Measurements from ENCODE around the gene AFAP1. TPM values are rescaled to one million over a fixed set of nuclear protein-coding genes. Genes with fewer than 3 reads are reported as not detected.

AFAP1 gene
- polyA plus RNA-seq, 1 donor (not counting 4 experiments of a cell fraction or from before 2014, with no cell fraction given) = 7.6 TPM

GRCh38 chr4:7777017-7777710 lies 162.5 kb downstream of the AFAP1 start:
- no peaks in the 10 kb centered on the region for H4K20me1 ChIP-seq (ENCODE audit: control insufficient read depth, extremely low read depth, insufficient read depth, low read length)
- no peak for DNase-seq (ENCODE audit: low read depth, low spot score)
- dilution Hi-C loops (cut with MboI; ENCODE audit: extremely low pct_ligation_motif_present, low sequenced_read_pairs) = no loop called here

GRCh38 chr4:7775396-7775795 lies 164.3 kb downstream of the AFAP1 start:
- Histone ChIP-seq H2AFZ (ENCODE audit: control insufficient read depth, low read length) (no peak overlapping the region), H3K27me3 (ENCODE audit: control insufficient read depth, extremely low read depth, insufficient read depth, low read length) (no peaks in the 10 kb centered on the region), H3K9me1 (ENCODE audit: control insufficient read depth, extremely low read depth, insufficient read depth, low read length) (no peaks in the 10 kb centered on the region), H3K4me1 (ENCODE audit: control insufficient read depth, extremely low read depth, insufficient read depth, low read length) (no peaks in the 10 kb centered on the region), H3K4me2 (ENCODE audit: control insufficient read depth, extremely low read depth, insufficient read depth, low read depth, low read length) (no peak overlapping the region), H3K79me2 (ENCODE audit: control insufficient read depth, insufficient read depth, low read length) (no peaks in the 10 kb centered on the region), H3K9ac (ENCODE audit: control insufficient read depth, extremely low read depth, insufficient read depth, low read length) (no peak overlapping the region), H3K27ac (ENCODE audit: control insufficient read depth, insufficient read depth, low read length) (no peak overlapping the region), H3K36me3 (ENCODE audit: control insufficient read depth in 2 of 2, extremely low read depth in 1 of 2, insufficient read depth in 2 of 2, low read length in 2 of 2) (peaks cover 15 to 35% of the 10 kb centered on the region in 2 experiments), H4K20me1 (ENCODE audit: control insufficient read depth, extremely low read depth, insufficient read depth, low read length) (no peaks in the 10 kb centered on the region), H3K4me3 (ENCODE audit: control insufficient read depth in 2 of 3, extremely low read depth in 1 of 3, insufficient read depth in 2 of 3, low read depth in 1 of 3, low read length in 3 of 3) (no peak overlapping the region), H3K9me3 (ENCODE audit: control insufficient read depth, low read depth, low read length) (no peaks in the 10 kb centered on the region)
- DNase-seq (ENCODE audit: low read depth, low spot score) (no peak), FAIRE-seq (no peak)
- dilution Hi-C loops (cut with MboI; ENCODE audit: extremely low pct_ligation_motif_present, low sequenced_read_pairs) = no loop called here
- TF ChIP-seq EZH2 (IDR thresholded peaks at IDR 0.05; ENCODE audit: low read length) = no peak
- TF ChIP-seq CTCF (optimal IDR thresholded peaks at IDR 0.05 in 1 of 3, IDR thresholded peaks at IDR 0.05 in 1 of 3, conservative IDR thresholded peaks at IDR 0.05 in 1 of 3; ENCODE audit: extremely low read depth in 1 of 3, insufficient read depth in 2 of 3, low read length in 3 of 3) = no peak

More at GRCh38 chr4:7777017-7777710, 162.5 kb downstream of the AFAP1 start:
- H3K27me3 ChIP-seq (ENCODE audit: control insufficient read depth, extremely low read depth, insufficient read depth, low read length) = no peaks in the 10 kb centered on the region
- H3K9me1 ChIP-seq (ENCODE audit: control insufficient read depth, extremely low read depth, insufficient read depth, low read length) = no peaks in the 10 kb centered on the region
- peaks cover 18 to 36% of the 10 kb centered on the region in 2 experiments for H3K36me3 ChIP-seq (ENCODE audit: control insufficient read depth in 2 of 2, extremely low read depth in 1 of 2, insufficient read depth in 2 of 2, low read length in 2 of 2)
- H3K79me2 ChIP-seq (ENCODE audit: control insufficient read depth, insufficient read depth, low read length) = no peaks in the 10 kb centered on the region
- TF ChIP-seq CTCF (optimal IDR thresholded peaks at IDR 0.05 in 1 of 3, IDR thresholded peaks at IDR 0.05 in 1 of 3, conservative IDR thresholded peaks at IDR 0.05 in 1 of 3; ENCODE audit: extremely low read depth in 1 of 3, insufficient read depth in 2 of 3, low read length in 3 of 3) = no peak
- no peak for TF ChIP-seq EZH2 (IDR thresholded peaks at IDR 0.05; ENCODE audit: low read length)
- no peak overlapping the region for H3K4me2 ChIP-seq (ENCODE audit: control insufficient read depth, extremely low read depth, insufficient read depth, low read depth, low read length)
- H3K4me1 ChIP-seq (ENCODE audit: control insufficient read depth, extremely low read depth, insufficient read depth, low read length) = no peaks in the 10 kb centered on the region
- H3K9me3 ChIP-seq (ENCODE audit: control insufficient read depth, low read depth, low read length) = no peaks in the 10 kb centered on the region
- FAIRE-seq = no peak
- H3K27ac ChIP-seq (ENCODE audit: control insufficient read depth, insufficient read depth, low read length) = no peak overlapping the region
- no peak overlapping the region for H3K4me3 ChIP-seq (ENCODE audit: control insufficient read depth in 2 of 3, extremely low read depth in 1 of 3, insufficient read depth in 2 of 3, low read depth in 1 of 3, low read length in 3 of 3)
- no peak overlapping the region for H2AFZ ChIP-seq (ENCODE audit: control insufficient read depth, low read length)
- no peak overlapping the region for H3K9ac ChIP-seq (ENCODE audit: control insufficient read depth, extremely low read depth, insufficient read depth, low read length)
